Measurements from ENCODE around the gene LEFTY1. TPM values are rescaled to one million over a fixed set of nuclear protein-coding genes. Genes with fewer than 3 reads are reported as not detected.

The LEFTY1 gene
- polyA plus RNA-seq, 1 donor from 2014 or later, result 4.1 TPM

GRCh38 chr1:225886159-225887029, 2.6 kb downstream of the LEFTY1 start:
- Histone ChIP-seq H3K79me2 (replicated peaks; ENCODE audit: insufficient read depth, low read length) (no peaks in the 10 kb centered on the region), H3F3A (ENCODE audit: insufficient read depth, low read length, poor library complexity, severe bottlenecking) (no peaks in the 10 kb centered on the region), H2AFZ (ENCODE audit: low read depth, low read length) (no peak overlapping the region), H3K4me3 (ENCODE audit: low read length) (no peak overlapping the region), H3K9ac (ENCODE audit: low read length) (no peak overlapping the region), H3K9me3 (ENCODE audit: low read length) (no peaks in the 10 kb centered on the region), H3K9me2 (ENCODE audit: insufficient read depth, low read length) (no peaks in the 10 kb centered on the region), H3K27me3 (ENCODE audit: insufficient read depth, low read depth, low read length) (peaks cover 27% of the 10 kb centered on the region), H3K27ac (ENCODE audit: low read length) (no peak overlapping the region), H3K4me2 (ENCODE audit: low read length) (no peak overlapping the region), H4K20me1 (ENCODE audit: insufficient read depth) (no peaks in the 10 kb centered on the region), H3K36me3 (ENCODE audit: insufficient read depth, low read length) (no peaks in the 10 kb centered on the region)
- TF ChIP-seq CTCF (IDR thresholded peaks at IDR 0.05; ENCODE audit: poor library complexity, severe bottlenecking), result no peak
- no peak for TF ChIP-seq EZH2 (IDR thresholded peaks at IDR 0.05; ENCODE audit: borderline replicate concordance, insufficient read depth, low read length, poor library complexity, severe bottlenecking)
- TF ChIP-seq RAD21 (conservative IDR thresholded peaks at IDR 0.05), result no peak
- no peak for TF ChIP-seq TAF1 (IDR thresholded peaks at IDR 0.05; ENCODE audit: low read depth)
- TF ChIP-seq REST (IDR thresholded peaks at IDR 0.05; ENCODE audit: borderline replicate concordance), result no peak
- TF ChIP-seq MXI1 (conservative IDR thresholded peaks at IDR 0.05; ENCODE audit: poor library complexity, severe bottlenecking), result no peak
- no peak for TF ChIP-seq SMC3 (conservative IDR thresholded peaks at IDR 0.05; ENCODE audit: poor library complexity)
- no peak for TF ChIP-seq EP300 (conservative IDR thresholded peaks at IDR 0.05; ENCODE audit: poor library complexity, severe bottlenecking)
- TF ChIP-seq POLR2AphosphoS5 (IDR thresholded peaks at IDR 0.05), result no peak

- Histone ChIP-seq H3K9me3 (ENCODE audit: low read length) (no peaks in the 10 kb centered on the region), H3K27me3 (ENCODE audit: insufficient read depth, low read depth, low read length) (peaks cover 37% of the 10 kb centered on the region), H3K4me3 (ENCODE audit: low read length) (no peak overlapping the region)
Observed at GRCh38 chr1:225885336-225885735, 3.6 kb downstream of the LEFTY1 start.

More at GRCh38 chr1:225885336-225885735, 3.6 kb downstream of the LEFTY1 start:
- no peak for TF ChIP-seq CTCF (IDR thresholded peaks at IDR 0.05; ENCODE audit: poor library complexity, severe bottlenecking)
- TF ChIP-seq RAD21 (conservative IDR thresholded peaks at IDR 0.05), result no peak
- no peak for TF ChIP-seq REST (IDR thresholded peaks at IDR 0.05; ENCODE audit: borderline replicate concordance)
- no peak for TF ChIP-seq EP300 (conservative IDR thresholded peaks at IDR 0.05; ENCODE audit: poor library complexity, severe bottlenecking)
- TF ChIP-seq EZH2 (IDR thresholded peaks at IDR 0.05; ENCODE audit: borderline replicate concordance, insufficient read depth, low read length, poor library complexity, severe bottlenecking), result no peak
- no peak for TF ChIP-seq TAF1 (IDR thresholded peaks at IDR 0.05; ENCODE audit: low read depth)
- TF ChIP-seq POLR2AphosphoS5 (IDR thresholded peaks at IDR 0.05), result no peak
- Histone ChIP-seq H3K79me2 (replicated peaks; ENCODE audit: insufficient read depth, low read length) (no peaks in the 10 kb centered on the region), H3K9ac (ENCODE audit: low read length) (no peak overlapping the region), H2AFZ (ENCODE audit: low read depth, low read length) (no peak overlapping the region), H3K9me2 (ENCODE audit: insufficient read depth, low read length) (no peaks in the 10 kb centered on the region), H3K4me2 (ENCODE audit: low read length) (no peak overlapping the region), H3F3A (ENCODE audit: insufficient read depth, low read length, poor library complexity, severe bottlenecking) (no peaks in the 10 kb centered on the region), H3K27ac (ENCODE audit: low read length) (no peak overlapping the region), H3K36me3 (ENCODE audit: insufficient read depth, low read length) (no peaks in the 10 kb centered on the region), H4K20me1 (ENCODE audit: insufficient read depth) (no peaks in the 10 kb centered on the region)
